Stomach (tissue), 4 donors: ENCODE data around the gene ANTXR1.

Source experiments
- CTCF ChIP-seq, 7 experiments: fragments of 450-650 bp in 4 of 7; fragments of 200-600 bp in 3 of 7; sonication (generic) in 3 of 7; IDR thresholded peaks; one replicate each; pipeline ENCODE4 v1.5.1; 2016 to 2019; ENCODE audit warnings: antibody characterized with exemption in 7 of 7, control low read depth in 2 of 7, mild to moderate bottlenecking in 1 of 7
- POLR2AphosphoS5 ChIP-seq, 3 donors: sonication (generic); formaldehyde crosslinking; IDR thresholded peaks; one replicate each; pipeline ENCODE4 v1.6.1; 2016; ENCODE audit warnings: antibody characterized with exemption in 3 of 3

GRCh38 chr2:69171897-69172525 lies 159.0 kb downstream of the ANTXR1 start:
- no peak for TF ChIP-seq POLR2AphosphoS5 (IDR thresholded peaks at IDR 0.05)
- no peak for TF ChIP-seq CTCF (IDR thresholded peaks at IDR 0.05)
